GM23248 (cell line): ENCODE measurements around the gene CST4.
"Not testable (repeated sequence)": the region's sequence is repeated elsewhere in the genome, so short reads cannot be mapped to it uniquely, and the experiment has no call there.

Source experiments
- EZH2 ChIP-seq: fragments of 200-600 bp; sonication (generic); IDR thresholded peaks from 2 replicates; pipeline ENCODE4 v1.6.1; 2018; ENCODE audit warnings: antibody characterized with exemption, mild to moderate bottlenecking; ENCODE audit not compliant: insufficient read depth, poor library complexity, severe bottlenecking
- EZH2phosphoT487 ChIP-seq: fragments of 200-600 bp; sonication (generic); IDR thresholded peaks from 2 replicates; pipeline ENCODE4 v1.6.1; 2018; ENCODE audit warnings: antibody characterized with exemption, moderate library complexity, mild to moderate bottlenecking, low read depth; ENCODE audit not compliant: insufficient read depth

GRCh38 chr20:23695068-23695395 is 6.2 kb upstream of the CST4 start:
- not testable (repeated sequence) for TF ChIP-seq EZH2, EZH2phosphoT487
